HEK293 (cell line): ENCODE results near the gene POLK.

ENCODE experiments used
- CTCF ChIA-PET: fragments of 350-600 bp; formaldehyde crosslinking; extraction: SDS; loops from one replicate; lab custom pipeline; 2021; ENCODE audit warnings: antibody characterized with exemption; lab: Yijun Ruan, JAX
- POLR2A ChIA-PET: fragments of 300-600 bp; formaldehyde crosslinking; extraction: SDS; loops from one replicate; lab custom pipeline; 2020; ENCODE audit warnings: antibody characterized with exemption, inconsistent platforms; lab: Yijun Ruan, JAX
- H3K27ac ChIP-seq: fragments of 200-500 bp; sonication (Bioruptor generic); 2 replicates; pipeline ENCODE4 v1.5.1; 2014; ENCODE audit warnings: low read depth, low read length, control low read depth, inconsistent platforms; ENCODE audit errors: extremely low read depth
- H3K36me3 ChIP-seq, 2 experiments: fragments of 200-500 bp in 1 of 2; sonication (Bioruptor generic) in 1 of 2; 1 replicate in 1 of 2; 2 replicates in 1 of 2; pipeline ENCODE4 v1.5.1; 2014 to 2017; ENCODE audit warnings: inconsistent platforms in 2 of 2, low read length in 2 of 2; ENCODE audit not compliant: control insufficient read depth in 2 of 2, insufficient read depth in 1 of 2
- H3K4me1 ChIP-seq: fragments of 200-500 bp; sonication (Bioruptor generic); 2 replicates; pipeline ENCODE4 v1.5.1; 2014; ENCODE audit warnings: mild to moderate bottlenecking, low read length, inconsistent platforms; ENCODE audit not compliant: control insufficient read depth, insufficient read depth
- H3K4me3 ChIP-seq: 2 replicates; pipeline ENCODE4 v1.5.1; 2011; ENCODE audit warnings: low read depth, mild to moderate bottlenecking, control low read depth, low read length, moderate library complexity
- H3K9me3 ChIP-seq: fragments of 200-500 bp; sonication (Bioruptor generic); 2 replicates; pipeline ENCODE4 v1.5.1; 2014; ENCODE audit warnings: low read depth, low read length, inconsistent platforms; ENCODE audit not compliant: control insufficient read depth, insufficient read depth
- KLF1 ChIP-seq: fragments of 450-650 bp; formaldehyde crosslinking; IDR thresholded peaks from 2 replicates; pipeline ENCODE4 v1.5.1; 2016; ENCODE audit warnings: missing biosample characterization, missing genetic modification characterization
- KLF7 ChIP-seq: fragments of 450-650 bp; formaldehyde crosslinking; IDR thresholded peaks from 2 replicates; pipeline ENCODE4 v1.5.1; 2016; ENCODE audit warnings: missing biosample characterization, missing genetic modification characterization, borderline replicate concordance
- ZBTB20 ChIP-seq: fragments of 450-650 bp; formaldehyde crosslinking; IDR thresholded peaks from 2 replicates; pipeline ENCODE4 v1.5.1; 2016; ENCODE audit warnings: missing biosample characterization, missing genetic modification characterization
- ZIC2 ChIP-seq: fragments of 450-650 bp; formaldehyde crosslinking; IDR thresholded peaks from 2 replicates; pipeline ENCODE4 v1.5.1; 2016; ENCODE audit warnings: missing biosample characterization, missing genetic modification characterization
- ZNF138 ChIP-seq: fragments of 450-650 bp; formaldehyde crosslinking; IDR thresholded peaks from 2 replicates; pipeline ENCODE4 v1.5.1; 2016; ENCODE audit warnings: missing biosample characterization, missing genetic modification characterization, borderline replicate concordance
- ZNF157 ChIP-seq: fragments of 450-650 bp; formaldehyde crosslinking; IDR thresholded peaks from 2 replicates; pipeline ENCODE4 v1.5.1; 2016; ENCODE audit warnings: missing biosample characterization, missing genetic modification characterization
- ZNF2 ChIP-seq: fragments of 450-650 bp; formaldehyde crosslinking; IDR thresholded peaks from 2 replicates; pipeline ENCODE4 v1.5.1; 2016; ENCODE audit warnings: missing biosample characterization, missing genetic modification characterization
- ZNF600 ChIP-seq: fragments of 450-650 bp; formaldehyde crosslinking; IDR thresholded peaks from 2 replicates; pipeline ENCODE4 v1.5.1; 2016; ENCODE audit warnings: missing biosample characterization, missing genetic modification characterization
- ZNF677 ChIP-seq: fragments of 450-650 bp; IDR thresholded peaks from 2 replicates; pipeline ENCODE4 v1.5.0; 2018; ENCODE audit warnings: missing biosample characterization, mild to moderate bottlenecking, missing genetic modification characterization, moderate library complexity
- TF ChIP-seq, protein P1 (sequence below): fragments of 450-650 bp; formaldehyde crosslinking; IDR thresholded peaks from 2 replicates; pipeline ENCODE4 v1.5.1; 2016; ENCODE audit warnings: missing biosample characterization, missing genetic modification characterization
- TF ChIP-seq, protein P2 (sequence below): fragments of 450-650 bp; formaldehyde crosslinking; IDR thresholded peaks from 2 replicates; pipeline ENCODE4 v1.5.1; 2017; ENCODE audit warnings: missing biosample characterization, mild to moderate bottlenecking, missing genetic modification characterization, moderate library complexity
- TF ChIP-seq, protein P3 (sequence below): fragments of 450-650 bp; formaldehyde crosslinking; IDR thresholded peaks from 2 replicates; pipeline ENCODE4 v1.5.1; 2016; ENCODE audit warnings: missing biosample characterization, missing genetic modification characterization
- TF ChIP-seq, protein P4 (sequence below): fragments of 450-650 bp; formaldehyde crosslinking; IDR thresholded peaks from 2 replicates; pipeline ENCODE4 v1.5.1; 2016; ENCODE audit warnings: missing biosample characterization, missing genetic modification characterization
- TF ChIP-seq, protein P5 (sequence below): fragments of 450-650 bp; formaldehyde crosslinking; conservative IDR thresholded peaks from 2 replicates; pipeline ENCODE4 v1.5.1; 2016; ENCODE audit warnings: low read depth, missing biosample characterization, missing genetic modification characterization
- TF ChIP-seq, protein P6 (sequence below): fragments of 450-650 bp; formaldehyde crosslinking; optimal IDR thresholded peaks from 2 replicates; pipeline ENCODE3; 2016; ENCODE audit warnings: missing biosample characterization, mild to moderate bottlenecking, missing genetic modification characterization

Gene POLK

DNA sequence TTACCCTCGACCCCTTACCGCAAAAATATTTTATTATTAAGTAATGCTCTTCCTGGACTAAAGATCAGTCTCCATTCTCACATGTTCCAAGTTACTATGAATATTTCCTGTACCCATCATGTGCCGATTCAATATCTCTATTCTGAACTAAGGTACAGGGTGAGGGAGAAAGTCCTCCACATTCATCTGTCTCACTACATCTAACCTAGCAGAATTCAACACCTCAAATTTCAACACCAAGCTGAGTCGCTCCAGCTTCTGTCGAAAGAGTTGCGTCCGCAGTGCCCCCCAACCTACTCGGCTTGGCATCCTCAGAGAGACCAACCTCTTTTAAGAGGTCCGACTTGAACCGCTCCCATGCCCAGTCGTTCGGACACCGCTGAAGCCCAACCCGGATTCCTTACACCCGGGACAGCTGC, 1.3 kb upstream of the POLK start:
- H3K4me3 ChIP-seq, result peak overlapping the region; percentile 91
- peak overlapping the region; percentile 74; the same call in 1 of the 2 replicates for H3K27ac ChIP-seq
- H3K36me3 ChIP-seq, result no peaks in the 10 kb centered on the region
- no peaks in the 10 kb centered on the region for H3K9me3 ChIP-seq
- POLR2A ChIA-PET, result interaction anchor here (1.1 to 1.7 kb wide), 2 partner anchors 146 to 174 kb away, joined by 3 to 7 read pairs; partner anchors contain the start of gene HMGCR
- TF ChIP-seq, protein P1, sequence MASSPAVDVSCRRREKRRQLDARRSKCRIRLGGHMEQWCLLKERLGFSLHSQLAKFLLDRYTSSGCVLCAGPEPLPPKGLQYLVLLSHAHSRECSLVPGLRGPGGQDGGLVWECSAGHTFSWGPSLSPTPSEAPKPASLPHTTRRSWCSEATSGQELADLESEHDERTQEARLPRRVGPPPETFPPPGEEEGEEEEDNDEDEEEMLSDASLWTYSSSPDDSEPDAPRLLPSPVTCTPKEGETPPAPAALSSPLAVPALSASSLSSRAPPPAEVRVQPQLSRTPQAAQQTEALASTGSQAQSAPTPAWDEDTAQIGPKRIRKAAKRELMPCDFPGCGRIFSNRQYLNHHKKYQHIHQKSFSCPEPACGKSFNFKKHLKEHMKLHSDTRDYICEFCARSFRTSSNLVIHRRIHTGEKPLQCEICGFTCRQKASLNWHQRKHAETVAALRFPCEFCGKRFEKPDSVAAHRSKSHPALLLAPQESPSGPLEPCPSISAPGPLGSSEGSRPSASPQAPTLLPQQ (tag by site-specific recombination), result 0 out of 2 replicates have a peak, but pooled peaks have one; percentile 33
- TF ChIP-seq ZNF157 (no peak), ZNF600 (tag by site-specific recombination) (0 out of 2 replicates have a peak, but pooled peaks have one; percentile 24)
- TF ChIP-seq, protein P2, sequence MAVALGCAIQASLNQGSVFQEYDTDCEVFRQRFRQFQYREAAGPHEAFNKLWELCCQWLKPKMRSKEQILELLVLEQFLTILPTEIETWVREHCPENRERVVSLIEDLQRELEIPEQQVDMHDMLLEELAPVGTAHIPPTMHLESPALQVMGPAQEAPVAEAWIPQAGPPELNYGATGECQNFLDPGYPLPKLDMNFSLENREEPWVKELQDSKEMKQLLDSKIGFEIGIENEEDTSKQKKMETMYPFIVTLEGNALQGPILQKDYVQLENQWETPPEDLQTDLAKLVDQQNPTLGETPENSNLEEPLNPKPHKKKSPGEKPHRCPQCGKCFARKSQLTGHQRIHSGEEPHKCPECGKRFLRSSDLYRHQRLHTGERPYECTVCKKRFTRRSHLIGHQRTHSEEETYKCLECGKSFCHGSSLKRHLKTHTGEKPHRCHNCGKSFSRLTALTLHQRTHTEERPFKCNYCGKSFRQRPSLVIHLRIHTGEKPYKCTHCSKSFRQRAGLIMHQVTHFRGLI (tag by site-specific recombination), result peak; percentile 97
- TF ChIP-seq, protein P3, sequence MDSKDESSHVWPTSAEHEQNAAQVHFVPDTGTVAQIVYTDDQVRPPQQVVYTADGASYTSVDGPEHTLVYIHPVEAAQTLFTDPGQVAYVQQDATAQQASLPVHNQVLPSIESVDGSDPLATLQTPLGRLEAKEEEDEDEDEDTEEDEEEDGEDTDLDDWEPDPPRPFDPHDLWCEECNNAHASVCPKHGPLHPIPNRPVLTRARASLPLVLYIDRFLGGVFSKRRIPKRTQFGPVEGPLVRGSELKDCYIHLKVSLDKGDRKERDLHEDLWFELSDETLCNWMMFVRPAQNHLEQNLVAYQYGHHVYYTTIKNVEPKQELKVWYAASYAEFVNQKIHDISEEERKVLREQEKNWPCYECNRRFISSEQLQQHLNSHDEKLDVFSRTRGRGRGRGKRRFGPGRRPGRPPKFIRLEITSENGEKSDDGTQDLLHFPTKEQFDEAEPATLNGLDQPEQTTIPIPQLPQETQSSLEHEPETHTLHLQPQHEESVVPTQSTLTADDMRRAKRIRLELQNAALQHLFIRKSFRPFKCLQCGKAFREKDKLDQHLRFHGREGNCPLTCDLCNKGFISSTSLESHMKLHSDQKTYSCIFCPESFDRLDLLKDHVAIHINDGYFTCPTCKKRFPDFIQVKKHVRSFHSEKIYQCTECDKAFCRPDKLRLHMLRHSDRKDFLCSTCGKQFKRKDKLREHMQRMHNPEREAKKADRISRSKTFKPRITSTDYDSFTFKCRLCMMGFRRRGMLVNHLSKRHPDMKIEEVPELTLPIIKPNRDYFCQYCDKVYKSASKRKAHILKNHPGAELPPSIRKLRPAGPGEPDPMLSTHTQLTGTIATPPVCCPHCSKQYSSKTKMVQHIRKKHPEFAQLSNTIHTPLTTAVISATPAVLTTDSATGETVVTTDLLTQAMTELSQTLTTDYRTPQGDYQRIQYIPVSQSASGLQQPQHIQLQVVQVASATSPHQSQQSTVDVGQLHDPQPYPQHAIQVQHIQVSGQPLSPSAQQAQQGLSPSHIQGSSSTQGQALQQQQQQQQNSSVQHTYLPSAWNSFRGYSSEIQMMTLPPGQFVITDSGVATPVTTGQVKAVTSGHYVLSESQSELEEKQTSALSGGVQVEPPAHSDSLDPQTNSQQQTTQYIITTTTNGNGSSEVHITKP (tag by site-specific recombination), result peak; percentile 76
- no peaks in the 10 kb centered on the region for H3K4me1 ChIP-seq
- CTCF ChIA-PET, result interaction anchor here (0.7 to 1.9 kb wide), 2 partner anchors 170 to 1125 kb away, joined by 3 to 4 read pairs; no protein-coding TSS in a partner anchor

DNA sequence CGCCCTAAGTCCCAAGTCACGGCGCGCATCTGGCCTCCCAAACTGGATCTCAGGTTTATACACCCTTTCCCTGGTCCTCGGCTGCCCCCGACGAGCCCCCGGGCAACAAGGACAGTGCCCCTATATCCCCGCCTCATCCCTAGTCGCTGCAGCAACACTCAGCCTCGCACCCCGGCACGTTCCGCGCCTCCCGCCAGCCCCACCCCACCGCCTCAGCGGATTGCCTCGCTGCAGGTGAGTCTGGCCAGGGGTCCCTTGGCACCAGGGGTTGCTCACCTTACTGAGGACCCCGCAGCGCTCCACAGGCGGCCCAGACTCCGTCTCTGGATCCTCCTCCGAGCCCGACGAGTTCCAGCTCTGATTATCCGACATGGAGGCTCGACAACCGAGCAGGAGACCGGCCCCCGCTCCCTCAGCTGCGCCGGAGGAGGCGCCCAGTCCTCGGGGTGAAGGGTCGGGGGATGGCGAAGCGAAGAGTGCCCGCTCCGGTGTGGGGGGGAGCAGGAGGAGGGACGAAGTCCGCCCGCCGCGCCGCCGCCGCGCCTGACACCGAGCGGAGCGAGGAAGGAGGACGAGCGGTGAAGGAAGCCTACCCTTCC, 756 bp upstream of the POLK start:
- ChIA-PET CTCF (interaction anchor here (0.7 to 1.9 kb wide), 2 partner anchors 170 to 1124 kb away, joined by 3 to 4 read pairs; no protein-coding TSS in a partner anchor), POLR2A (interaction anchor here (1.1 to 1.7 kb wide), 3 partner anchors 147 to 174 kb away, joined by 3 to 7 read pairs (median 6); partner anchors contain the start of gene HMGCR)
- Histone ChIP-seq H3K4me1 (no peaks in the 10 kb centered on the region), H3K27ac (peak overlapping the region; percentile 74), H3K4me3 (peak overlapping the region; percentile 91), H3K36me3 (no peaks in the 10 kb centered on the region), H3K9me3 (no peaks in the 10 kb centered on the region)
- TF ChIP-seq KLF1 (peak; percentile 20; the same call in 1 of the 2 replicates), ZNF138 (tag by site-specific recombination) (no peak), KLF7 (0 out of 2 replicates have a peak, but pooled peaks have one; percentile 21), ZBTB20 (tag by site-specific recombination) (peak; percentile 80), ZNF677 (tag by site-specific recombination) (no peak), ZIC2 (peak; percentile 90), ZNF2 (0 out of 2 replicates have a peak, but pooled peaks have one; percentile 16)
- TF ChIP-seq, protein P2 (tag by site-specific recombination), result 0 out of 2 replicates have a peak, but pooled peaks have one; percentile 19
- TF ChIP-seq, protein P4, sequence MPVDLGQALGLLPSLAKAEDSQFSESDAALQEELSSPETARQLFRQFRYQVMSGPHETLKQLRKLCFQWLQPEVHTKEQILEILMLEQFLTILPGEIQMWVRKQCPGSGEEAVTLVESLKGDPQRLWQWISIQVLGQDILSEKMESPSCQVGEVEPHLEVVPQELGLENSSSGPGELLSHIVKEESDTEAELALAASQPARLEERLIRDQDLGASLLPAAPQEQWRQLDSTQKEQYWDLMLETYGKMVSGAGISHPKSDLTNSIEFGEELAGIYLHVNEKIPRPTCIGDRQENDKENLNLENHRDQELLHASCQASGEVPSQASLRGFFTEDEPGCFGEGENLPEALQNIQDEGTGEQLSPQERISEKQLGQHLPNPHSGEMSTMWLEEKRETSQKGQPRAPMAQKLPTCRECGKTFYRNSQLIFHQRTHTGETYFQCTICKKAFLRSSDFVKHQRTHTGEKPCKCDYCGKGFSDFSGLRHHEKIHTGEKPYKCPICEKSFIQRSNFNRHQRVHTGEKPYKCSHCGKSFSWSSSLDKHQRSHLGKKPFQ, result no peak
- TF ChIP-seq, protein P5, sequence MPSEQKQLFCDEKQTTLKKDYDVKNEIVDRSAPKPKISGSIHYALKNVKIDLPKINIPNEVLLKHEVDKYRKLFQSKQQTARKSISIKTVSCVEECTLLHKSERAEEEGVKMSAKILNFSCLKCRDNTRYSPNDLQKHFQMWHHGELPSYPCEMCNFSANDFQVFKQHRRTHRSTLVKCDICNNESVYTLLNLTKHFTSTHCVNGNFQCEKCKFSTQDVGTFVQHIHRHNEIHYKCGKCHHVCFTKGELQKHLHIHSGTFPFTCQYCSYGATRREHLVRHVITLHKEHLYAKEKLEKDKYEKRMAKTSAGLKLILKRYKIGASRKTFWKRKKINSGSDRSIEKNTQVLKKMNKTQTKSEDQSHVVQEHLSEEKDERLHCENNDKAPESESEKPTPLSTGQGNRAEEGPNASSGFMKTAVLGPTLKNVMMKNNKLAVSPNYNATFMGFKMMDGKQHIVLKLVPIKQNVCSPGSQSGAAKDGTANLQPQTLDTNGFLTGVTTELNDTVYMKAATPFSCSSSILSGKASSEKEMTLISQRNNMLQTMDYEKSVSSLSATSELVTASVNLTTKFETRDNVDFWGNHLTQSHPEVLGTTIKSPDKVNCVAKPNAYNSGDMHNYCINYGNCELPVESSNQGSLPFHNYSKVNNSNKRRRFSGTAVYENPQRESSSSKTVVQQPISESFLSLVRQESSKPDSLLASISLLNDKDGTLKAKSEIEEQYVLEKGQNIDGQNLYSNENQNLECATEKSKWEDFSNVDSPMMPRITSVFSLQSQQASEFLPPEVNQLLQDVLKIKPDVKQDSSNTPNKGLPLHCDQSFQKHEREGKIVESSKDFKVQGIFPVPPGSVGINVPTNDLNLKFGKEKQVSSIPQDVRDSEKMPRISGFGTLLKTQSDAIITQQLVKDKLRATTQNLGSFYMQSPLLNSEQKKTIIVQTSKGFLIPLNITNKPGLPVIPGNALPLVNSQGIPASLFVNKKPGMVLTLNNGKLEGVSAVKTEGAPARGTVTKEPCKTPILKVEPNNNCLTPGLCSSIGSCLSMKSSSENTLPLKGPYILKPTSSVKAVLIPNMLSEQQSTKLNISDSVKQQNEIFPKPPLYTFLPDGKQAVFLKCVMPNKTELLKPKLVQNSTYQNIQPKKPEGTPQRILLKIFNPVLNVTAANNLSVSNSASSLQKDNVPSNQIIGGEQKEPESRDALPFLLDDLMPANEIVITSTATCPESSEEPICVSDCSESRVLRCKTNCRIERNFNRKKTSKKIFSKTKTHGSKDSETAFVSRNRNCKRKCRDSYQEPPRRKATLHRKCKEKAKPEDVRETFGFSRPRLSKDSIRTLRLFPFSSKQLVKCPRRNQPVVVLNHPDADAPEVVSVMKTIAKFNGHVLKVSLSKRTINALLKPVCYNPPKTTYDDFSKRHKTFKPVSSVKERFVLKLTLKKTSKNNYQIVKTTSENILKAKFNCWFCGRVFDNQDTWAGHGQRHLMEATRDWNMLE (tag by site-specific recombination), result no peak
- TF ChIP-seq, protein P6, sequence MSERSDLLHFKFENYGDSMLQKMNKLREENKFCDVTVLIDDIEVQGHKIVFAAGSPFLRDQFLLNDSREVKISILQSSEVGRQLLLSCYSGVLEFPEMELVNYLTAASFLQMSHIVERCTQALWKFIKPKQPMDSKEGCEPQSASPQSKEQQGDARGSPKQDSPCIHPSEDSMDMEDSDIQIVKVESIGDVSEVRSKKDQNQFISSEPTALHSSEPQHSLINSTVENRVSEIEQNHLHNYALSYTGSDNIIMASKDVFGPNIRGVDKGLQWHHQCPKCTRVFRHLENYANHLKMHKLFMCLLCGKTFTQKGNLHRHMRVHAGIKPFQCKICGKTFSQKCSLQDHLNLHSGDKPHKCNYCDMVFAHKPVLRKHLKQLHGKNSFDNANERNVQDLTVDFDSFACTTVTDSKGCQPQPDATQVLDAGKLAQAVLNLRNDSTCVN, result peak; percentile 70
